Caco-2 (cell line): ENCODE data around the gene TRAF3IP1. TPM values are rescaled to one million over a fixed set of nuclear protein-coding genes. Genes with fewer than 3 reads are reported as not detected.

ENCODE experiments used
- BruUV-seq: library from RNA; stranded (reverse); fragments of 400-500 nt; replicated peaks from 2 replicates; lab custom pipeline; 2021; lab: Mats Ljungman, UMichigan
- CTCF ChIA-PET: fragments of 300-600 bp; sonication (Branson Sonifier 250); formaldehyde crosslinking; loops from one replicate; lab custom pipeline; 2022; ENCODE audit warnings: antibody characterized with exemption; lab: Charles Lee
- POLR2A ChIA-PET: fragments of 300-600 bp; sonication (Branson Sonifier 250); formaldehyde crosslinking; loops from one replicate; lab custom pipeline; 2022; ENCODE audit warnings: antibody characterized with exemption; lab: Charles Lee
- DNase-seq, 2 experiments: peaks; one replicate each; pipeline versions ENCODE4 v3.0.0 to v3.0.0-alpha.2; 2020 to 2022
- H3K27me3 ChIP-seq: replicated peaks from 2 replicates; pipeline ENCODE4 v1.6.0; 2011; ENCODE audit warnings: low read length; ENCODE audit not compliant: control insufficient read depth, insufficient read depth
- H3K36me3 ChIP-seq: 2 replicates; pipeline ENCODE4 v1.5.1; 2011; ENCODE audit warnings: low read length; ENCODE audit not compliant: control insufficient read depth, insufficient read depth
- H3K4me1 ChIP-seq: fragments of 250-450 bp; sonication (Bioruptor Pico); 2 replicates; pipeline ENCODE4 v1.5.1; 2020; ENCODE audit warnings: mild to moderate bottlenecking
- H3K4me3 ChIP-seq: 2 replicates; pipeline ENCODE4 v1.5.1; 2011; ENCODE audit warnings: low read depth, mild to moderate bottlenecking, control low read depth, low read length
- H3K9me3 ChIP-seq: fragments of 250-450 bp; sonication (Bioruptor Pico); 2 replicates; pipeline ENCODE4 v1.5.1; 2020; ENCODE audit warnings: mild to moderate bottlenecking, moderate library complexity
- H3K27ac Mint-ChIP-seq: one replicate; pipeline ENCODE4 v1.8.0; 2022; ENCODE audit warnings: mixed read lengths; ENCODE audit not compliant: unreplicated experiment
- H3K27me3 Mint-ChIP-seq: one replicate; pipeline ENCODE4 v1.8.0; 2022; ENCODE audit warnings: mixed read lengths; ENCODE audit not compliant: insufficient read depth, unreplicated experiment
- H3K36me3 Mint-ChIP-seq: one replicate; pipeline ENCODE4 v1.8.0; 2022; ENCODE audit warnings: mild to moderate bottlenecking, mixed read lengths; ENCODE audit not compliant: insufficient read depth, unreplicated experiment
- H3K4me1 Mint-ChIP-seq: one replicate; pipeline ENCODE4 v1.8.0; 2022; ENCODE audit warnings: low read depth, mixed read lengths; ENCODE audit not compliant: unreplicated experiment
- H3K4me3 Mint-ChIP-seq: one replicate; pipeline ENCODE4 v1.8.0; 2022; ENCODE audit warnings: mild to moderate bottlenecking, moderate library complexity, mixed read lengths; ENCODE audit not compliant: unreplicated experiment
- H3K9me3 Mint-ChIP-seq: one replicate; pipeline ENCODE4 v1.8.0; 2022; ENCODE audit warnings: mixed read lengths; ENCODE audit not compliant: unreplicated experiment
- CTCF ChIP-seq, 2 experiments: fragments of 200-600 bp in 1 of 2; IDR thresholded peaks; 1 replicate in 1 of 2; 2 replicates in 1 of 2; pipeline versions ENCODE4 v1.5.1 to v1.8.0; 2011 to 2022; ENCODE audit warnings: antibody characterized with exemption in 1 of 2, control low read depth in 1 of 2, inconsistent platforms in 1 of 2, low read depth in 1 of 2, low read length in 1 of 2, mild to moderate bottlenecking in 1 of 2, moderate library complexity in 1 of 2; ENCODE audit not compliant: insufficient read depth in 1 of 2, severe bottlenecking in 1 of 2, unreplicated experiment in 1 of 2
- intact Hi-C: fragments of 100-400 bp; cut with micrococcal nuclease; formaldehyde crosslinking; loops from one replicate; pipeline ENCODE4 v1.10.0; 2022; ENCODE audit not compliant: unreplicated experiment
- total RNA-seq: library from RNA; stranded (reverse); gene quantifications from 2 replicates; pipeline ENCODE4 v1.2.3, GENCODE V29; 2022

TRAF3IP1 gene
- total RNA-seq, 1 experiment from 2014 or later, result 7.4 TPM

GRCh38 chr2:238420878-238421694 lies 100.8 kb downstream of the TRAF3IP1 start:
- Mint-ChIP-seq H3K27ac (no peak overlapping the region), H3K4me1 (no peaks in the 10 kb centered on the region), H3K9me3 (peaks cover 12% of the 10 kb centered on the region), H3K36me3 (peaks cover 6% of the 10 kb centered on the region), H3K27me3 (no peaks in the 10 kb centered on the region), H3K4me3 (no peak overlapping the region)
- ChIA-PET CTCF (no interaction called here), POLR2A (no interaction called here)
- no peaks in the 10 kb centered on the region for H3K36me3 ChIP-seq
- H3K9me3 ChIP-seq, result no peaks in the 10 kb centered on the region
- no peak for TF ChIP-seq CTCF (IDR thresholded peaks at IDR 0.05; ENCODE audit: insufficient read depth in 1 of 2, low read depth in 1 of 2, low read length in 1 of 2, severe bottlenecking in 1 of 2, unreplicated experiment in 1 of 2)
- BruUV-seq, result no TSS peak
- no peak for DNase-seq
- H3K4me1 ChIP-seq, result no peaks in the 10 kb centered on the region
- H3K4me3 ChIP-seq, result no peak overlapping the region
- no peaks in the 10 kb centered on the region for H3K27me3 ChIP-seq
- intact Hi-C loops, result no loop called here

- H3K9me3 Mint-ChIP-seq, result peaks cover 6% of the 10 kb centered on the region
- Histone ChIP-seq H3K4me1 (no peaks in the 10 kb centered on the region), H3K9me3 (no peaks in the 10 kb centered on the region), H3K27me3 (no peaks in the 10 kb centered on the region), H3K4me3 (no peak overlapping the region), H3K36me3 (no peaks in the 10 kb centered on the region)
- no peaks in the 10 kb centered on the region for H3K4me1 Mint-ChIP-seq
- CTCF ChIA-PET, result no interaction called here
- intact Hi-C loops, result no loop called here
- TF ChIP-seq CTCF (IDR thresholded peaks at IDR 0.05; ENCODE audit: insufficient read depth in 1 of 2, low read depth in 1 of 2, low read length in 1 of 2, severe bottlenecking in 1 of 2, unreplicated experiment in 1 of 2), result no peak
- H3K27ac Mint-ChIP-seq, result no peak overlapping the region
- peaks cover 4% of the 10 kb centered on the region for H3K36me3 Mint-ChIP-seq
- POLR2A ChIA-PET, result no interaction called here
- BruUV-seq, result no TSS peak
- no peaks in the 10 kb centered on the region for H3K27me3 Mint-ChIP-seq
- no peak for DNase-seq
- no peak overlapping the region for H3K4me3 Mint-ChIP-seq
Measured at GRCh38 chr2:238421695-238422035, 101.3 kb downstream of the TRAF3IP1 start.

- no peaks in the 10 kb centered on the region for H3K27me3 Mint-ChIP-seq
- BruUV-seq, result no TSS peak
- intact Hi-C loops, result no loop called here
- Histone ChIP-seq H3K4me3 (no peak overlapping the region), H3K27me3 (no peaks in the 10 kb centered on the region), H3K4me1 (no peaks in the 10 kb centered on the region), H3K36me3 (no peaks in the 10 kb centered on the region), H3K9me3 (no peaks in the 10 kb centered on the region)
- POLR2A ChIA-PET, result no interaction called here
- DNase-seq, result no peak
- no peak overlapping the region for H3K27ac Mint-ChIP-seq
- H3K4me3 Mint-ChIP-seq, result no peak overlapping the region
- CTCF ChIA-PET, result no interaction called here
- TF ChIP-seq CTCF (IDR thresholded peaks at IDR 0.05; ENCODE audit: insufficient read depth in 1 of 2, low read depth in 1 of 2, low read length in 1 of 2, severe bottlenecking in 1 of 2, unreplicated experiment in 1 of 2), result no peak
- H3K36me3 Mint-ChIP-seq, result peaks cover under 1% of the 10 kb centered on the region
- no peaks in the 10 kb centered on the region for H3K4me1 Mint-ChIP-seq
- H3K9me3 Mint-ChIP-seq, result no peaks in the 10 kb centered on the region
Measured at GRCh38 chr2:238422285-238422684, 102.0 kb downstream of the TRAF3IP1 start.
